ENCODE data around the gene UBN2. TPM values are rescaled to one million over a fixed set of nuclear protein-coding genes. Genes with fewer than 3 reads are reported as not detected.

The UBN2 gene
- total and polyA plus RNA-seq, 10 of the 15 experiments (the other 5 are each of a cell fraction or from before 2014, with no cell fraction given): 0.27 to 8.5 (median 2.5) TPM

DNA sequence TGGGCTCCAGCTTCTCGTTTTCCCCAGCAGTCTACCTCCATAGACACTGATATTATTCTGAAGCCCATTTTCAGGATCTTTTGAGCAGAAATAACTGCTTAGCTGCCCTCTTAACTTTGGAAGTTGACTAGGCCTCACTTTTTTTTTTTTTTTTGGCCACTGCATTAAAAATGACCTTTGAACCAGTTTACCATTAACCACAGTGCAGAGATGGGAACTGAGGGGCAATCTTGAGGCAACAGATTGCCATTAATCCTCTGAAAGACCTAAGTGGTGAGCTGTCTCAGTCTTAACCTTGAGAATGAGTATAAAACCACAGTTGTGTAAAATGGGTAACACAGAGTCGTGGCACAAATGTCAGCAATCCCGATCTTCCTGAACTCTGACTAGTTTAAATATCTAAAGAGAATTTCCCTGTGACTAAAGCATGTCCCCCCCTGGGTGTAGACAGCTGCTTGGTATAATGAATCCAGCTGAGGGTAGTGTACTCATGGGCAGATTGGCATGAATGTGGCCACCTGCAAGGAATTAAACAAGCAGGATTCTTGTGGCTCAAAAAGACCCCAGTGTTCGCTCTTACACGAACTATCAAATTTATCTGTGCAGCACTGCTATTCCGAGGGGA is 64.0 kb downstream of the UBN2 start:
- Histone ChIP-seq H3K4me2 (ENCODE audit: control insufficient read depth, insufficient read depth) (no peak overlapping the region), H3K79me2 (ENCODE audit: control insufficient read depth, insufficient read depth, low read length) (no peaks in the 10 kb centered on the region), H3K9me3 (replicated peaks; ENCODE audit: control insufficient read depth, insufficient read depth, low read length) (no peaks in the 10 kb centered on the region), H3K36me3 (ENCODE audit: control insufficient read depth in 2 of 2, insufficient read depth in 2 of 2, low read length in 1 of 2) (peaks cover 0 to 4% of the 10 kb centered on the region in 2 experiments; a peak in 3 of 4 replicates), H3K27me3 (replicated peaks in 1 of 2; ENCODE audit: control insufficient read depth in 2 of 2, insufficient read depth in 2 of 2, low read length in 1 of 2) (no peaks in the 10 kb centered on the region), H3K27ac (ENCODE audit: control insufficient read depth, insufficient read depth) (no peak overlapping the region), H4K20me1 (ENCODE audit: control insufficient read depth, insufficient read depth) (no peaks in the 10 kb centered on the region), H2AFZ (ENCODE audit: control insufficient read depth, low read depth, low read length) (no peak overlapping the region), H3K4me3 (no peak overlapping the region), H3K9ac (ENCODE audit: control insufficient read depth, insufficient read depth, low read length) (no peak overlapping the region), H3K4me1 (ENCODE audit: control insufficient read depth, insufficient read depth, low read length) (no peaks in the 10 kb centered on the region)
- FAIRE-seq: no peak
- BruUV-seq (replicated peaks): no TSS peak
- ChIA-PET CTCF (interaction anchor here (0.6 to 1.2 kb wide), 2 partner anchors 16 to 219 kb away, joined by 3 to 4 read pairs; no protein-coding TSS in a partner anchor), SMC1A (ENCODE audit: uncharacterized antibody, unreplicated experiment) (interaction anchor here (1.3 kb wide), 1 partner anchor 10 kb away, joined by 5 read pairs; no protein-coding TSS in a partner anchor), RAD21 (ENCODE audit: unreplicated experiment) (no interaction called here), POLR2A (interaction anchor here (0.7 kb wide), 1 partner anchor 52 kb away, joined by 3 read pairs; no protein-coding TSS in a partner anchor)
- in situ Hi-C loops (cut with MboI) (no loop called here), intact Hi-C loops (cut with micrococcal nuclease; ENCODE audit: unreplicated experiment) (no loop called here)
- ATAC-seq: no peak
- 89% methylated on average over 6 of the region's 6 CpGs for WGBS (ENCODE audit: insufficient coverage, insufficient replicate concordance, low lambda C conversion rate, missing lambda C conversion rate)
- no peak for DNase-seq (ENCODE audit: low read depth, low spot score)
- TF ChIP-seq TCF12 (IDR thresholded peaks at IDR 0.05; ENCODE audit: low read depth, low read length) (no peak), BCLAF1 (IDR thresholded peaks at IDR 0.05) (no peak), REST (IDR thresholded peaks at IDR 0.05; ENCODE audit: low read depth, low read length) (no peak), CBFB (IDR thresholded peaks at IDR 0.05; ENCODE audit: low read depth) (no peak), MAX (IDR thresholded peaks at IDR 0.05; ENCODE audit: low read depth, low read length) (no peak), POLR2AphosphoS5 (IDR thresholded peaks at IDR 0.05; ENCODE audit: low read length) (no peak)
- TF ChIP-seq, protein P1, sequence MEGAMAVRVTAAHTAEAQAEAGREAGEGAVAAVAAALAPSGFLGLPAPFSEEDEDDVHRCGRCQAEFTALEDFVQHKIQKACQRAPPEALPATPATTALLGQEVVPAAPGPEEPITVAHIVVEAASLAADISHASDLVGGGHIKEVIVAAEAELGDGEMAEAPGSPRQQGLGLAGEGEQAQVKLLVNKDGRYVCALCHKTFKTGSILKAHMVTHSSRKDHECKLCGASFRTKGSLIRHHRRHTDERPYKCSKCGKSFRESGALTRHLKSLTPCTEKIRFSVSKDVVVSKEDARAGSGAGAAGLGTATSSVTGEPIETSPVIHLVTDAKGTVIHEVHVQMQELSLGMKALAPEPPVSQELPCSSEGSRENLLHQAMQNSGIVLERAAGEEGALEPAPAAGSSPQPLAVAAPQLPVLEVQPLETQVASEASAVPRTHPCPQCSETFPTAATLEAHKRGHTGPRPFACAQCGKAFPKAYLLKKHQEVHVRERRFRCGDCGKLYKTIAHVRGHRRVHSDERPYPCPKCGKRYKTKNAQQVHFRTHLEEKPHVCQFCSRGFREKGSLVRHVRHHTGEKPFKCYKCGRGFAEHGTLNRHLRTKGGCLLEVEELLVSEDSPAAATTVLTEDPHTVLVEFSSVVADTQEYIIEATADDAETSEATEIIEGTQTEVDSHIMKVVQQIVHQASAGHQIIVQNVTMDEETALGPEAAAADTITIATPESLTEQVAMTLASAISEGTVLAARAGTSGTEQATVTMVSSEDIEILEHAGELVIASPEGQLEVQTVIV (IDR thresholded peaks at IDR 0.05; ENCODE audit: borderline replicate concordance, partially characterized antibody): no peak
- TF ChIP-seq, protein P2, sequence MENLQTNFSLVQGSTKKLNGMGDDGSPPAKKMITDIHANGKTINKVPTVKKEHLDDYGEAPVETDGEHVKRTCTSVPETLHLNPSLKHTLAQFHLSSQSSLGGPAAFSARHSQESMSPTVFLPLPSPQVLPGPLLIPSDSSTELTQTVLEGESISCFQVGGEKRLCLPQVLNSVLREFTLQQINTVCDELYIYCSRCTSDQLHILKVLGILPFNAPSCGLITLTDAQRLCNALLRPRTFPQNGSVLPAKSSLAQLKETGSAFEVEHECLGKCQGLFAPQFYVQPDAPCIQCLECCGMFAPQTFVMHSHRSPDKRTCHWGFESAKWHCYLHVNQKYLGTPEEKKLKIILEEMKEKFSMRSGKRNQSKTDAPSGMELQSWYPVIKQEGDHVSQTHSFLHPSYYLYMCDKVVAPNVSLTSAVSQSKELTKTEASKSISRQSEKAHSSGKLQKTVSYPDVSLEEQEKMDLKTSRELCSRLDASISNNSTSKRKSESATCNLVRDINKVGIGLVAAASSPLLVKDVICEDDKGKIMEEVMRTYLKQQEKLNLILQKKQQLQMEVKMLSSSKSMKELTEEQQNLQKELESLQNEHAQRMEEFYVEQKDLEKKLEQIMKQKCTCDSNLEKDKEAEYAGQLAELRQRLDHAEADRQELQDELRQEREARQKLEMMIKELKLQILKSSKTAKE (IDR thresholded peaks at IDR 0.05; ENCODE audit: low read depth, poor library complexity, severe bottlenecking): no peak
- TF ChIP-seq, protein P3, sequence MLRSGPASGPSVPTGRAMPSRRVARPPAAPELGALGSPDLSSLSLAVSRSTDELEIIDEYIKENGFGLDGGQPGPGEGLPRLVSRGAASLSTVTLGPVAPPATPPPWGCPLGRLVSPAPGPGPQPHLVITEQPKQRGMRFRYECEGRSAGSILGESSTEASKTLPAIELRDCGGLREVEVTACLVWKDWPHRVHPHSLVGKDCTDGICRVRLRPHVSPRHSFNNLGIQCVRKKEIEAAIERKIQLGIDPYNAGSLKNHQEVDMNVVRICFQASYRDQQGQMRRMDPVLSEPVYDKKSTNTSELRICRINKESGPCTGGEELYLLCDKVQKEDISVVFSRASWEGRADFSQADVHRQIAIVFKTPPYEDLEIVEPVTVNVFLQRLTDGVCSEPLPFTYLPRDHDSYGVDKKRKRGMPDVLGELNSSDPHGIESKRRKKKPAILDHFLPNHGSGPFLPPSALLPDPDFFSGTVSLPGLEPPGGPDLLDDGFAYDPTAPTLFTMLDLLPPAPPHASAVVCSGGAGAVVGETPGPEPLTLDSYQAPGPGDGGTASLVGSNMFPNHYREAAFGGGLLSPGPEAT (IDR thresholded peaks at IDR 0.05; ENCODE audit: low read depth): no peak
